Activated T-cell treated with anti-CD3 and anti-CD28 coated beads, Interleukin-2, amount 50 U/mL, for 72 hours (primary cell): ENCODE measurements around the gene PSAPL1. TPM values are rescaled to one million over a fixed set of nuclear protein-coding genes. Genes with fewer than 3 reads are reported as not detected.
"Not testable (repeated sequence)": the region's sequence is repeated elsewhere in the genome, so short reads cannot be mapped to it uniquely, and the experiment has no call there.

Experiments
- ATAC-seq, 2 donors: fragments of 150-1000 bp; cut with Tn5 transposase; replicated peaks in 1 of 2; 2 replicates each; pipeline ENCODE4 v1.10.0; 2021; ENCODE audit warnings: moderate library complexity in 2 of 2, mild to moderate bottlenecking in 1 of 2
- DNase-seq, 2 donors: peaks; one replicate each; pipeline ENCODE4 v3.0.0; 2021 to 2022; ENCODE audit warnings: mixed read lengths in 1 of 2
- H3K27ac Mint-ChIP-seq: one replicate; pipeline ENCODE4 v1.8.0; 2022; ENCODE audit warnings: mild to moderate bottlenecking, moderate library complexity, mixed read lengths
- H3K27me3 Mint-ChIP-seq: one replicate; pipeline ENCODE4 v1.8.0; 2022; ENCODE audit warnings: low read depth, mixed read lengths
- H3K36me3 Mint-ChIP-seq, 2 donors: one replicate each; pipeline ENCODE4 v1.8.0; 2022; ENCODE audit warnings: mixed read lengths in 2 of 2, mild to moderate bottlenecking in 1 of 2; ENCODE audit not compliant: insufficient read depth in 2 of 2
- H3K4me1 Mint-ChIP-seq: one replicate; pipeline ENCODE4 v1.8.0; 2022; ENCODE audit warnings: low read depth, mixed read lengths
- H3K4me3 Mint-ChIP-seq, 2 donors: one replicate each; pipeline ENCODE4 v1.8.0; 2022; ENCODE audit warnings: mild to moderate bottlenecking in 2 of 2, mixed read lengths in 2 of 2, moderate library complexity in 2 of 2
- H3K9me3 Mint-ChIP-seq, 2 donors: one replicate each; pipeline ENCODE4 v1.8.0; 2022; ENCODE audit warnings: mixed read lengths in 2 of 2
- total RNA-seq, 2 donors: library from RNA; stranded (reverse); gene quantifications; one replicate each; pipeline ENCODE4 v1.2.3, GENCODE V29; 2022

The PSAPL1 gene
- total RNA-seq, 2 donors from 2014 or later = not detected

GRCh38 chr4:7466904-7467303 lies 32.2 kb upstream of the PSAPL1 start:
- Mint-ChIP-seq H3K4me1 (no peaks in the 10 kb centered on the region), H3K9me3 (no peaks in the 10 kb centered on the region), H3K36me3 (no peaks in the 10 kb centered on the region), H3K4me3 (no peak overlapping the region), H3K27ac (no peak overlapping the region), H3K27me3 (no peaks in the 10 kb centered on the region)
- no peak for ATAC-seq
- no peak for DNase-seq

- Mint-ChIP-seq H3K36me3 (no peaks in the 10 kb centered on the region), H3K27ac (no peak overlapping the region), H3K27me3 (no peaks in the 10 kb centered on the region), H3K4me1 (no peaks in the 10 kb centered on the region), H3K9me3 (no peaks in the 10 kb centered on the region), H3K4me3 (no peak overlapping the region)
- ATAC-seq (no peak), DNase-seq (no peak)
Observed at GRCh38 chr4:7466215-7466614, 31.5 kb upstream of the PSAPL1 start.

GRCh38 chr4:7465017-7465416 lies 30.3 kb upstream of the PSAPL1 start:
- Mint-ChIP-seq H3K9me3 (no peaks in the 10 kb centered on the region), H3K4me1 (no peaks in the 10 kb centered on the region), H3K27ac (no peak overlapping the region), H3K27me3 (no peaks in the 10 kb centered on the region), H3K4me3 (no peak overlapping the region), H3K36me3 (no peaks in the 10 kb centered on the region)
- ATAC-seq = no peak
- DNase-seq = no peak

GRCh38 chr4:7464259-7464655 lies 29.5 kb upstream of the PSAPL1 start:
- Mint-ChIP-seq H3K4me3 (no peak overlapping the region), H3K4me1 (no peaks in the 10 kb centered on the region)

GRCh38 chr4:7463566-7464258 lies 29.0 kb upstream of the PSAPL1 start:
- no peak for ATAC-seq
- Mint-ChIP-seq H3K4me3 (no peak overlapping the region), H3K27me3 (no peaks in the 10 kb centered on the region), H3K9me3 (no peaks in the 10 kb centered on the region), H3K27ac (no peak overlapping the region), H3K36me3 (no peaks in the 10 kb centered on the region), H3K4me1 (no peaks in the 10 kb centered on the region)
- DNase-seq = no peak

More at GRCh38 chr4:7464259-7464655, 29.5 kb upstream of the PSAPL1 start:
- Mint-ChIP-seq H3K27ac (no peak overlapping the region), H3K27me3 (no peaks in the 10 kb centered on the region), H3K36me3 (no peaks in the 10 kb centered on the region), H3K9me3 (no peaks in the 10 kb centered on the region)
- DNase-seq (no peak), ATAC-seq (no peak)

GRCh38 chr4:7462509-7462971 lies 27.8 kb upstream of the PSAPL1 start:
- no peaks in the 10 kb centered on the region for H3K36me3 Mint-ChIP-seq
- DNase-seq (no peak), ATAC-seq (no peak)
- H3K27ac Mint-ChIP-seq = no peak overlapping the region
- H3K27me3 Mint-ChIP-seq = no peaks in the 10 kb centered on the region
- H3K4me1 Mint-ChIP-seq = no peaks in the 10 kb centered on the region
- H3K4me3 Mint-ChIP-seq = no peak overlapping the region
- H3K9me3 Mint-ChIP-seq = no peaks in the 10 kb centered on the region

GRCh38 chr4:7461230-7461629 lies 26.5 kb upstream of the PSAPL1 start:
- no peak for ATAC-seq
- DNase-seq = no peak
- no peak overlapping the region for H3K27ac Mint-ChIP-seq
- no peak overlapping the region for H3K4me3 Mint-ChIP-seq
- no peaks in the 10 kb centered on the region for H3K4me1 Mint-ChIP-seq
- H3K27me3 Mint-ChIP-seq = no peaks in the 10 kb centered on the region
- H3K9me3 Mint-ChIP-seq = no peaks in the 10 kb centered on the region
- no peaks in the 10 kb centered on the region for H3K36me3 Mint-ChIP-seq

- no peaks in the 10 kb centered on the region for H3K4me1 Mint-ChIP-seq
- no peaks in the 10 kb centered on the region for H3K36me3 Mint-ChIP-seq
- no peak overlapping the region for H3K4me3 Mint-ChIP-seq
- no peaks in the 10 kb centered on the region for H3K27me3 Mint-ChIP-seq
- no peaks in the 10 kb centered on the region for H3K9me3 Mint-ChIP-seq
- no peak overlapping the region for H3K27ac Mint-ChIP-seq
- ATAC-seq (no peak), DNase-seq (no peak)
Observed at GRCh38 chr4:7460566-7460965, 25.8 kb upstream of the PSAPL1 start.

GRCh38 chr4:7459471-7459870 lies 24.7 kb upstream of the PSAPL1 start:
- no peaks in the 10 kb centered on the region for H3K36me3 Mint-ChIP-seq
- no peaks in the 10 kb centered on the region for H3K4me1 Mint-ChIP-seq
- no peak overlapping the region for H3K4me3 Mint-ChIP-seq
- no peak for ATAC-seq
- H3K9me3 Mint-ChIP-seq = no peaks in the 10 kb centered on the region
- no peaks in the 10 kb centered on the region for H3K27me3 Mint-ChIP-seq
- no peak for DNase-seq
- no peak overlapping the region for H3K27ac Mint-ChIP-seq

- Mint-ChIP-seq H3K36me3 (no peaks in the 10 kb centered on the region), H3K27ac (no peak overlapping the region), H3K4me1 (no peaks in the 10 kb centered on the region), H3K27me3 (no peaks in the 10 kb centered on the region), H3K4me3 (no peak overlapping the region), H3K9me3 (no peaks in the 10 kb centered on the region)
- DNase-seq (no peak), ATAC-seq (no peak)
Observed at GRCh38 chr4:7458477-7458876, 23.7 kb upstream of the PSAPL1 start.

- Mint-ChIP-seq H3K4me1 (no peaks in the 10 kb centered on the region), H3K9me3 (no peaks in the 10 kb centered on the region), H3K4me3 (no peak overlapping the region), H3K36me3 (no peaks in the 10 kb centered on the region), H3K27ac (no peak overlapping the region), H3K27me3 (no peaks in the 10 kb centered on the region)
- ATAC-seq (no peak), DNase-seq (no peak)
Observed at GRCh38 chr4:7458066-7458425, 23.3 kb upstream of the PSAPL1 start.

GRCh38 chr4:7457201-7458065 lies 22.7 kb upstream of the PSAPL1 start:
- no peaks in the 10 kb centered on the region for H3K4me1 Mint-ChIP-seq
- no peaks in the 10 kb centered on the region for H3K27me3 Mint-ChIP-seq
- ATAC-seq (no peak), DNase-seq (no peak)
- H3K27ac Mint-ChIP-seq = no peak overlapping the region
- H3K4me3 Mint-ChIP-seq = no peak overlapping the region
- no peaks in the 10 kb centered on the region for H3K9me3 Mint-ChIP-seq
- no peaks in the 10 kb centered on the region for H3K36me3 Mint-ChIP-seq

- not testable (repeated sequence) for H3K9me3 Mint-ChIP-seq, H3K36me3 Mint-ChIP-seq, H3K27ac Mint-ChIP-seq, H3K4me3 Mint-ChIP-seq, H3K27me3 Mint-ChIP-seq, DNase-seq, ATAC-seq, H3K4me1 Mint-ChIP-seq
Observed at GRCh38 chr4:7452802-7453201, 18.1 kb upstream of the PSAPL1 start.
